Ecto neural progenitor cell (in vitro differentiated cells): ENCODE data around the gene METTL21A.
"Not testable (repeated sequence)": the region's sequence is repeated elsewhere in the genome, so short reads cannot be mapped to it uniquely, and the experiment has no call there.

Experiments
- DNase-seq: peaks from one replicate; pipeline ENCODE4 v3.0.0-alpha.2; 2018; ENCODE audit warnings: low spot score

METTL21A gene

DNA sequence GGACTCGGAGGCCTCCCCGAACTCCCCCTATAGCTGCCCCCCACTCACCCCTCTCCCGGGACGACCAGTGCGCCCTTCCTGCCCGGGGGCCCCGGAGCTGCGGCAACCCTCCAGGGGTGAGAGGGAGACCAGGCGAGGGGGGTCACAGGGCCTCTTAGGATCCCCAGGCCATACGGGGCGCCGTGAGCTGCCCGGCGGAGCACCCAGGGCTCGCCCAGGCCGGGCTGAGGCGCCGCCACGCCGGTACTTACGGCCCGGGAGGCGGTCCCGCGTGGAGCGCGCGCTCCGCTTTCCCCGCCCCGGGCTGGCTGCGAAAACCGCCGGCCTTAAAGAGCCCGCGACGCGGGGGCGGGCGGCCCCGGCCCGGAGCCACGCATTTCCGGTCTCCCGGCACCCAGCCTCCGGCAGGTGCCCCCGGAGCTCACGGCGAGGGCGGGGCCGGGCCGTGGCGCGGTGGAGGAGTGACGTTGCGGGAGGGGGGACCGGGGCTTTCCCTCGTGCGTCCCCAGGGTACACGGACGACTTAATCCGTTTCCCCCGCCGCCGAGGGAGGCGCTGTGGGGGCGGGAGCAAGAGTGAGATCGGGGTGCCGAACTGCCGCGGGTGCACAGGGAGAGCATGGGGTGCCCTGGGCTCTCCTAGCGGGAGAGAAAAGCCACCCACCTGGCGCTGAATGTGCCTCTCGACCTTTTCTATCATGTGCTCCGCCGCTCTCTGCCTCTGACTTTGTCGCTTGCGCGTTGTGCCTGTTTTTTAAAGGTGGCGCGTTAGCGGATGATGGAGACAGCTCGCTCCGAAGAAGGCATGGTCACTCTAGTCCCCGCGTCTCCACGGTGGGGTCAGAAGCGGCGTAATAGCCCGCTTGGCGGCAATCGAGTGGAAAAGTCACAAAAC lies at the start of gene METTL21A:
Gene METTL21A, minus strand, starts transcription at position 381 of the 894 bp plus-strand sequence. CDS start 1,019 bp downstream, outside the sequence.
- DNase-seq, result peak; percentile 82

DNA sequence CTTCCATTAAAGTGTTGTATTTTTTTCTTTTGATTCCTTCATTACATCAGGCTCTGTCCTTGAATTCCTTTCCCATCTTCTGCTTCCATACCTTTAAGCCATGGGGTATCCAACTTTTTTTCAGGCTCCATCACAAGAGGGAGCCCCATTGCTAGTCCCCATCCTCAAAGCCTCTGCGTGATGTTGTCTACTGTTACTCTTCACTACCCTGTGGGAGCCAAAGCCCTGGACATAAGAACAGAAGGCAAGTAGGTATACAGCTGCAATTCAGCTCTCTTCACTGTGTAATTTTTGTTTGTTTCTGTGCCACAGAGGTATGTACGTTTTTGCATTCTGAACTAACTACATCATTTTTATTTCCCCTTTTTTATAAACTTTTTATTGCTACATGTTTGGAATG lies 49.6 kb upstream of the METTL21A start:
- DNase-seq, result no peak

DNA sequence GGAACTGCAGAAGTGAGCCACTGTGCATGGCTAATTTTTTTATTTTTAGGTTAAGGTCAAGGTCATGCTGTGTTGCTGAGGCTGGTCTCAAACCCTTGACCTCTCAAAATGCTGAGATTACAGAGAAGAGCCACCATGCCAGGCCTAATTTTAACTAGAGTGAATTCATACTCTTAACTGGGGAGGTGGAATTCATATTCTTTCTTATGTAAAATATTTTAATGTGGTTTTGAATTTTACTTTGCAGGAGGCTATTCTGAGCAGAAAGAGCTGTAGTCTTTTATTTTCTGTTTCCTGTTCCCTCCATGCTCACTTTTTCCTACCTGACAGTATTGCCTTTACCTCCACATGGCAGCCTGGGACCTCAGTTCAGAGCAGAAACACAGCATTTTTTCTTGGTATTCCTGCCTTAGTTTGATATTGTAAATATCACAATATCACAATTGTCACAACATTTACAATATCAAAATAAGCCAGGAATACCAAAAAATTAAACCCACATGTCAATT lies 49.1 kb upstream of the METTL21A start:
- DNase-seq, result no peak

DNA sequence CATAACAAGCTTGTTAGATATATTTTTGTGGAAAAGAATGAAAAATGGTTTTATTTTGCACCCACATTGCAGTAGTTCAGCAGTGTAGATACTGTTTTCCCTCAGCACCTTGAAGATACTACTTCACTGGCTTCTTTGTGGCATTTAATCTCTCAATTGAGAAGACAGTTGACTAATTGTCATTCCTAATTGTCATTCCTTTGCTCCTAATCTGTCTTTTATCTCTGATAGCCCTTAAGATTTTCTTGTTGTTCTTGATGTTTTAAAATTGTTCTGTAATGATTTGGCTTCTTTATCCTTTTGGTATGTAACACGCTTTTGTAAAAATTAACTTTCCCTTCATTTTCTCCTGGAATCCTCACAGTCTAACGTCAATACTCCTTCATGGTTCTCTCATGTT lies 48.2 kb upstream of the METTL21A start:
- no peak for DNase-seq

DNA sequence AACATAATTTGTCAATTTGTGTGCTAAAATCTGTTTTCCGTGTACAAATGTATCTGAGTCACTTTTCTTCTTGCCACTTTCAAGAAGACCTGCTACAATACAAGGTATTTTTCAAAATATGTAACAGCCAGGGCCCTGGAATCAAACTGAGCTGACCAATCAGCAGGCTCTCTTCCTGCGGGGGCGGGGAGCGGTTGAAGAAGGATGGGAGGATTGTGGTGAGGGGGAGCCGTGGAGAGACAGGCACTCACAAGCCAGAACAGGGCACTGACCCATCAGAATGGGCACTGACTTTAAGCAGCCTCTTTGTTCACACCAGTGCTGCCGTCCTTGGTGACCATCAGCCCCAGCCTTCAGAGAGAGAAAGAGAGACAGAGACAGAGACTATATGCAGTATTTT lies 45.7 kb upstream of the METTL21A start:
- DNase-seq, result no peak

DNA sequence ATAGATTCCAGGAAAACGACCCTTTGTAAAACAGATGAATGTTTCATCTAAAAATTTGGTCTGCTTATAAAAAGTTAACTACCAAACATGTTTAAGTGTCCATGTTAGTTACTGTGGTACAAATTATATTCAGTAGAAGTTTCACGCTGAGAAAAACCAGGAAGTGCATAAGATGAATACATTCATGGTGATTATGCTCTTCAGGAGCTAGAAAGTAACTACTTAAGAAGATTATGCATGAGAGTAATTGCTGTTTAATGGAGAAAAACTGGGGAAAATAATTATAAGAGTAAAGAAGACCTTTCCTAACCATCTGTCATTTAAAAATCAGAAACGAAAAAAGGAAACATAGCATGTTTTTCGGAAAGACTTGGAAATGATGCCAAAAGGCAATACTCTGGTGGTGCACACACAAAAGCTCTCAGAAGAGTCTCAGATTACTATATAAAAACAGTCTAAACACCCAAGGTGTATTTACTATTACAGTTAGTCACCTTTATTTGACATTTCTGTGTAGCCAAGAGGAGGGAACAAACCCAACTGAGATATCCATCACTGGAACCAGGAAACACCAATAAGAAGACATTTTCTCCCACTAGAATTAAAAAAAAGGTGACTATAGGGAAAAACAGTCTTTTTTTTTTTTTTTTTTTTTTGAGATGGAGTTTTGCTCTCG lies 38.8 kb upstream of the METTL21A start:
- no peak for DNase-seq

DNA sequence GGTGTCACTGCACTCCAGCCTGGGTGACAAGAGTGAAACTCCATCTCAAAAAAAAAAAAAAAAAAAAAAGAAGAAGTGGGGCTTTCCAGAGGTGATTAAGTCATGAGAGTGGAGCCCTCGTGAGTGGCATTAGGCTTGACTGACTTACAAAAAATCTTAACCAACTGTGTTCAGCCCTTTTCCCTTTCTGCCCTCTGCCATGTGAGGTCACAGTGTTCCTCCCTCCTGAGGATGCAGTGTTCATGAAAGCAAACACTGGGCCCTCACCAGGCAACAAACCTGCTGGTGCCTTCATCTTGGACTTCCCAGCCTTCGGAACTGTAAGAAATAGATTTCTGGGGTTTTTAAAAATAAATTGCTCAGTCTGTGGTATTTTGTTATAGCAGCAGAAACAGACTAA lies 37.0 kb upstream of the METTL21A start:
- DNase-seq, result no peak

DNA sequence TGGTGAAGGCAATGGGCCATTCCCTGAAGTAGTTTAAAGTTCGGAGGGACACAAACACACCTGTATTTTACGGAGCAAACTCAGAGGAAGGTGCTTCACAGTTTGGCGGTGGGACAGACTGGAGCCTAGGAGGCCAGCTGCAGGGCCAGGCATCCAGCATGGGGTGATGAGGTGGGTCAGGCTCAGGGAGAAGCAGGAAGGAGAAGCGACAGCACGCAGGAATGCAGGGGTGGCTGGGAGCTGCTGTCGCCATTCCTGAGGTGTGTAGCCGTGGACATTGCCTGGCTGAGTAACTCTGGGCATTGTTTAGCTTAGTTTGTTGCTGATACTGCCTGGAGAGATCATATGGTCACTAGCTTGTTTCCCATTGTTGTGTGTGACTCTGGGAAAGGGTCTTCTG lies 35.8 kb upstream of the METTL21A start:
- DNase-seq, result no peak

DNA sequence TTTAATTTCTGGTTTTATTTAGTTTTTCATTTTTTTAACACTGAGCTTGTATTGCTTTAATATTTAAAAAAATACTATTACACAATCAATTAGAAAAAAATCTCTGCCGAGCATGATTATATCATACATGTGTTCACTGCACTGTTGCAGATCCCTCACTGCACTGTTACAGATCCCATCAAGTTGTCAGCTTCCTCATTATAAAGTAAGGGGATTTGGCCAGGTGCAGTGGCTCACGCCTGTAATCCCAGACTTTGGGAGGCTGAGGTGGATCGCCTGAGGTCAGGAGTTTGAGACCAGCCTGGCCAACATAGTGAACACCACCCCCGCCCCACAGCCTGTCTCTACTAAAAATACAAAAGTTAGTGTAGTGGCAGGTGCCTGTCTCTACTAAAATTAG lies 33.0 kb upstream of the METTL21A start:
- DNase-seq, result no peak

DNA sequence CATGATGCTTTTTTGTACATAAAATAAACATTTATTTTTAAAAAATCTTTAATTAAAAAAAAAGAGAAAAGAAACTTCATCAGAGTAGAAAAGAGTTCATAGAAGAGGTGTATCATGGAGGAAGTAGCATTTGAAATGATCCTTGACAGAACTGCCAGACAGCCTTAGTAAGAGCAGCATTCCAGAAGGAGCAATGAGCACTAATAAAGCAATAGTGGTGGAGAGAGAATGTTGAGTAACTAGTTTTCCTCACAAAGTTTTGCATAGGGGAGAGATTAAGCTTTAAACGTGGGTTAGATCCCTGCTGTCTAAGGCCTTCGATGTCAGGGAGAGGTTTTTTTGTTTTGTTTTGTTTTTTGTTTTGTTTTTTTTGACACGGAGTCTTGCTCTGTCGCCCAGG lies 29.8 kb upstream of the METTL21A start:
- no peak for DNase-seq

DNA sequence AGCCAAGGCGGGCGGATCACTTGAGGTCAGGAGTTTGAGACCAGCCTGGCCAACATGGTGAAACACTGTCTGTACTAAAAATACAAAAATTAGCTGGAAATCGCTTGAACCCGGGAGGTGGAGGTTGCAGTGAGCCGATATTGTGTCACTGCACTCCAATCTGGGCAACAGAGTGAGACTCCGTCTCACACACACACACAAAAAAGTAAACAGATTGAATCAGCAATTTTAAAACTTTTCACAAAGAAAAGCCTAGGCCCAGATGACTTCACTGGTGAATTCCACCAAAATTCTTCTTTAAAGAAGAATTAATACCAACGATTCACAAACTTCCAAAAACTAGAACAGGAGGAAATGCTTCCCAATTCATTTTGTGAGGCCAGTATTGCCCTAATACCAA lies 21.4 kb upstream of the METTL21A start:
- not testable (repeated sequence) for DNase-seq

DNA sequence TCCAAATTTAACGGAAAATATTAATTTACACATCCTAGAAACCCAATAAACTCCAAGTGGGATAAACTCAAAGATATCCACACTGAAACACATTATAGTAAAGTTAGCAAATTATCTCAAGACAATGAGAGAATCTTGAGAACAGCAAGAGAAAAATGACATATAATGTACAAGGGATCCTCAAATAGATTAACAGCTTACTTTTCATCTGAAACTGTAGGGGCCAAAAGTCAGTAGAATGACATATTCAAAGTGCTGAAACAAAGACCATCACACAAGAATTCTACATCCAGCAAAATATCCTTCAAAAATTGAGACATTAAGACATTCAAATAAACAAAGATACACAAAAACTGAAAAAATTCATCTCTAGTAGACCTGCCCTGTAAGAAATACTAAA lies 18.7 kb upstream of the METTL21A start:
- no peak for DNase-seq

DNA sequence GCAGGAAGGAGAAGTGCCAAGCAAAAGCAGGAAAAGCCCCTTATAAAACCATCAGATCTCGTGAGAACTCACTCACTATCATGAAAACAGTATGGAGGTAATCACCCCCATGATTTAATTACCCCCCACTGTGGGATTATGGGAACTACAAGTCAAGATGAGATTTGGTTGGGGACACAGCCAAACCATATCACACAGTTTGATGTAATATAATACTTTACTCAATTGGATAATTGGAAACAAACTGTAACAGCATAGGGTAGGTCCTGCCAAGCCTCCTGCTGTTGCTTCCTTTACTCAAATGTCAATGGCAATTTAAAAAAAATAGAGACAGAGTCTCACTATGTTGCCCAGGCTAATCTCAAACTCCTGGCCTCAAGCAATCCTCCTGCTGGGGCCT lies 15.5 kb upstream of the METTL21A start:
- DNase-seq, result no peak

DNA sequence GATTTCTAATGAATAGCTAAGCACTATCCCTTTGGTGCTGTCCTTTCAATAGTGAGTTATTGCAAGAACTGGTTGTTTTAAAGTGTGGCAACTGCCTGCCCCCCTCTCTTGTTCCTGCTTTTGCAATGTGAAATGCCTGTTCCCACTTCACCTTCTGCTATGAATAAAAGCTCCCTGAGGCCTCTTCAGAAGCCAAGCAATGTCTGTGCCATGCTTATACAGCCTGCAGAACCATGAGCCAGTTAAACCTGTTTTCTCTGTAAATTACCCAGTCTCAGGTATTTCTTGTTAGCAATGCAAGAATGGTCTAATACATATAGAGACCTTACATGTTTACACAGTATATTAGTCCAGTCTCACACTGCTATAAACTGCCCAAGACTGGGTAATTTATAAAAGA lies 15.0 kb upstream of the METTL21A start:
- no peak for DNase-seq

DNA sequence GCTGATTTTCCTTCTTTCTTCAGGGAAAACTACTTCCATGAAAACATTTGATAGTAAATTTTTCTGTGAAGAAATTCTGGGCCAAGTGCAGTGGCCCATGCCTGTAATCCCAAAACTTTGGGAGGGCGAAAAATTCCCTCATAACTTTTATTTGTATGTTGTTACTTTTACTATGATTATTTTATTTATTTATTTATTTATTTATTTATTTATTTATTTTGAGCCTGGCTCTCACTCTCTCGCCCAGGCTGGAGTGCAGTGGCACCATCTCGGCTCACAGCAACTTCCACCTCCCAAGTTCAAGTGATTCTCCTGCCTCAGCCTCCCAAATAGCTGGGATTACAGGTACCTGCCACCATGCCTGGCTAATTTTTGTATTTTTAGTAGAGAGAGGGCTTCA lies 14.1 kb upstream of the METTL21A start:
- DNase-seq, result not testable (repeated sequence)

DNA sequence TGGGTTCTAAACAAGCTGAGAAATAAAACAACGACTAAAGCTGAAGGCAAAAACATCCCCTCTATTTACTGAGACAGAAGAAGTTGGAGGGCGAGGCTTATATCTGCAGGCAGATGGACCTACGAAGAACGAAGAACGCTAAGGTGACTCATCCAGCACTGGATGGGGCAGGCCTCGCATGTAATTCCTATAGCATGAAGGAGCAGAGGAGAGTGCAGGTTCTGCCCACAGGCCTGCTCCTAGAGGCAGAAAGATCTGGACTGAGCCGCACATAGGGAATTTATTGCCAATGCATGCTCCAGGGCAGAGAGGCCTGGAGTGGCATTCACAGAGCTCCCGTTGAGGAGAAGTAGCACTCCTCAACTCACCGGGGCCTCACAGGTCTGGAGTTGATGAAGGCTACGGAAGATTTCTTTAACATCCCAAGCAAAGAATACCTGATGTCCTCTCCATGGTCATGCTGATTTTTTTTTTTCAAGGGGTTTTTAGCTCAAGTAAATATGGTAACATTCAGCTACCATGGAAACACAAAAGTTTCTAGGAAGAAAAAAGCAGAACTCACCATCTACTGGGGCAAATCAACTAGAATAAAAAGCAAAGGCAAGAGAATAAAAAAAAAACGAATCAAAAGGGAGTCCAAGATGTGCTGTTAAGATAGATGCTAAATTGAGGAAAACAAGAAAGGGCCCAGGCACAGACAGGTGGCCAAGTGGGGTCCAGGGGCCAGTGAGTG lies 10.4 kb upstream of the METTL21A start:
- DNase-seq, result no peak

DNA sequence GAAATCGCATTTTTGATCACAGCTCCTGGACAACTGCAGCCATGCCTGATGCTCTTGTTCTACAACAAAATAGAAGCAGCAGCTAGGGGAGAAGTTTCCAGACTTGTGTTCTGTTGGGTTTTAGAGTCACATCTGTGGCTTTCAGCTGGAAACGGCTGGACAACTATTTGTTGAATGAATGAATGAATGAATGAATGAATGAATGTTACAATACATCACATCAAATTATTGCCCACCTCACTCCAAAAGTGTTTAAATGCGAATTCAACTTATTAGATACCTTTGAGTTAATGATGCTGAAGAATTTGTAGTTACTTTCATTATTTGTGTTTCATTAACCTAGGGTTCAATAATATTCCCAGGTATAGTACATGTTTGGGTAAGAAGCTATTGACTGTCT lies 8.5 kb upstream of the METTL21A start:
- DNase-seq, result no peak

DNA sequence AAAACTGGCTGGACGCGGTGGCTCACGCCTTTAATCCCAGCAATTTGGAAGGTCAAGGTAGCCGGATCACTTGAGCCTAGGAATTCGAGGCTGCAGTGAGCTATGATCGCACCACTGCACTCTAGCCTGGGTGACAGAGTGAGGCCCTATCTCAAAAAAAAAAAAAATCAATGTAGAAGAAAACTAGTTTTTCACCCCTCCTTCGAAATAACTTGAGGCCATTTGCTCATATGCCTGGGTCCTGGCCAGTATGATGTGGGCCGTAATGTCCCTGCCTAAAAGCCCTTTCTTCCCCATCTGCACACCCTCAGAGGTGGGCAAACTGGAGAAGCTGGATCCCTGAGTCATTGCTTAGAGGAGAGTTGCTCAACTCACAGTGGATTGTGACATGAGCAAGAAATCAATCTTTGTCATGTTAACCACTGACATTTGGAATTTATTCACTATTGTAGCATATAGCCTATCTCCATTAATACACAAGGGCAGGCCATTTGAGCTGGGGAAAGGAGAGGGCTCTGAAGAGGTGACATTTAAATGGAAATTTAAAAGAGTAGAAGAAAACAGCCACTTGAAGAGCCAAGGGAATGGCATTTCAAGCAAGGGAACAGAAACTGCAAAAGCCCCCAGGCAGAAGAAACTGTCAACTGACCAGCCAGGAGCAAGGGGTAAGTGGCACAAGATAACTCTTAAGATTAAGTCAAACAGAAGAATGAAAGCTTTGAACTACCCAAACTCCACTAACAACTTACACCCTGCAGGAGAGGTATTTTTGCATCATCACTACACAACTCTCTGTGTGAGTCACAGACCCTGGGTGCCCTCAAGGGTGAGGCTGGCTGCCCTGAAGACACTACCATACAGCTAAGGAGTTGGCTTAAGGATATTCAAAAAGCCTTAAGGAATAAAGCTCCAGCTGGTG lies 7.6 kb upstream of the METTL21A start:
- DNase-seq, result no peak

DNA sequence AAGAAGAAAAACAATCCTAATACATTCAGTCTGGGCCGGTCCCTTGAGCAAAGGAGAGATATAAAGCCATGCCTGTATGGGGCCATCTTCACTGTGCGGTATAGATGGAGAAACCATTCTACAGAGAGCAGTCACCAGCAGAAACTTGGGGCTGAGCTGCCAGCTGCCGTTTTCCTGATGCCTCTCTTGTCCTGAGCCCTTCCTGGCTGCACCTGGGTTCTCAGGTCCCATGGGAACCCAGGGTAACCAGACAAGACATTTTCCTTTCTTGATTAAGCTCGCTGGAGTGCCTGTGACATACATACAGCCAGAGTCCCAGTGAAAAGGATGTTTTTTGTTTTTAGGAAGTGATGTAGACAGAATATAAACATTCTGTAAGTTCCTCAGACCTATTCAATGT lies 5.3 kb upstream of the METTL21A start:
- no peak for DNase-seq

DNA sequence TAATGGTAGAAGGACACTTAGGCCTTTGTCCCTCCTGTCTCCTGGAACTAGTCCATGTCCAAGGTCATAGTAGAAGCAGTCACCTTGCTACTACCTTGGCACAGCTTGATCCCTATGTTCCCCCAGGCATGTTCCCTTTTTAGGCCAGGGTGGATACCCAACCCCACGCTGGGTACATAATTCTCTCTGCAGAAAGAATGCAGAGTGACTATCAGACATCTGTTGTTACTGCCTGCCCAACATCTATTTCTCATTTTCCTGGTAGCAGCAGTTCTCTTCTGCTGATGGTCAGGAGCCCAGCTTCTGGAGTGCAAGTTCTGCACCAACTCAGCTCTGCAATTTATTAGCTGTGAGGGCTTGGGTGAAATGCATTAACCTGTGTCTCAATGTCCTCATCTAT lies 4.4 kb upstream of the METTL21A start:
- DNase-seq, result no peak

DNA sequence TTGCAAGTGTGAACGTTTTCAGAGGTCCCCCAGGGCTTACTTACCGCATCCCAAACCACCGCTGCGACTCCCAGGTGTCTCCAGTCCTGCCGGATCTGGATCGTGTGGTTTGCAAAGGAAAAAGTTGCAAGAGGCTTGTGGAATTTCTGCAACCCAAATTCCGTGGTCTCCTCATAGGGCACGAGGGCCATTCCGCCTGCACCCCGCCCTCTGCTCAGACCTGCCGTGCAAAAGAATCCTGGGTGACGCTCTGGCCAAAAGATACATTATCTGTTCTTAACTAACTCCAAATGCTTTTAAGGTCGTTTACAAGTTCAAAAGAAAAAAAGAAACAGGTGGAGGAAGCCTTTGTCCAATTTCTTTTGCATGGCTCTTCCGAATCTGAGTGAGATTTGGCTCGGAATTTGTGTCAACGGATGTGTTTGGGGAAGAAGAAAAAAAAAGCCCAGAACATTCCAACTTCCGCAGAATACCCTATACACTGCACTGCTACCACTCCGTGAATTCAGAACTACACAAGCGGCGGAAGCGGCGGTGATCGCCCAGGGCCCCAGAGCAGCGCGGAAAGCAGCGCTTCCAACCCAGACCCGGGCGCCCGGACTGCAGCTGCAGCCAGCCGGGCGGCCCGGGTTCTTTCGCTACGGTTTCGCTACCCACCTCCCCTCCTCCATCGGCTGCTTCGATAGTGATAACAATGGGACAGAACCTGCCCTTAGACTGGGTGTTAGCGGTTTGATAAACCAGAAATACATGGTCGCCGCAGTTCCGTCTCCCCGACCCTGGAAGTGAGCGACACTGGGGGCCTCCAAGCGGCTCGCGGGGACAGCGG lies 795 bp downstream of the METTL21A start:
- peak; percentile 76 for DNase-seq
